B cell (primary cell): ENCODE data around the gene CLEC2A. TPM values are rescaled to one million over a fixed set of nuclear protein-coding genes. Genes with fewer than 3 reads are reported as not detected.

Experiments used
- ATAC-seq: fragments of 200-7000 bp; cut with Tn5 transposase; one replicate; pipeline ENCODE4 v1.10.0; 2021; ENCODE audit warnings: low read depth, mild to moderate bottlenecking, moderate number of reproducible peaks, moderate library complexity
- CTCF ChIA-PET: fragments of 350-600 bp; sonication (Branson Sonifier 250); formaldehyde crosslinking; loops from one replicate; lab custom pipeline; 2021; ENCODE audit warnings: antibody characterized with exemption, inconsistent platforms; lab: Charles Lee
- POLR2A ChIA-PET: fragments of 350-600 bp; sonication (Branson Sonifier 250); formaldehyde crosslinking; loops from one replicate; lab custom pipeline; 2021; ENCODE audit warnings: antibody characterized with exemption; lab: Charles Lee
- DNase-seq: peaks from one replicate; pipeline ENCODE4 v3.0.0; 2013
- H2AFZ ChIP-seq: 2 replicates; pipeline ENCODE4 v1.6.1; 2012; ENCODE audit warnings: mild to moderate bottlenecking, low read depth, low read length; ENCODE audit not compliant: insufficient read depth, poor library complexity, severe bottlenecking
- H3K27ac ChIP-seq, 2 donors: 1 replicate in 1 of 2; 2 replicates in 1 of 2; pipeline ENCODE4 v1.5.1; 2012 to 2013; ENCODE audit warnings: low read length in 2 of 2, mild to moderate bottlenecking in 2 of 2, moderate library complexity in 1 of 2
- H3K27me3 ChIP-seq, 4 experiments: fragments of 200-600 bp in 1 of 4; sonication (generic) in 1 of 4; replicated peaks in 1 of 4; 1 replicate in 2 of 4; 2 replicates in 2 of 4; pipeline versions ENCODE4 v1.6.1 to v1.7.0; 2013 to 2016; ENCODE audit warnings: low read length in 3 of 4, mild to moderate bottlenecking in 2 of 4, mixed read lengths in 1 of 4, moderate library complexity in 1 of 4; ENCODE audit not compliant: insufficient read depth in 4 of 4, control insufficient read depth in 3 of 4; ENCODE audit errors: control extremely low read depth in 1 of 4
- H3K36me3 ChIP-seq, 2 experiments: replicated peaks in 1 of 2; 1 replicate in 1 of 2; 2 replicates in 1 of 2; pipeline versions ENCODE4 v1.6.1 to v1.7.1; 2013; ENCODE audit warnings: low read length in 1 of 2; ENCODE audit not compliant: insufficient read depth in 2 of 2, control insufficient read depth in 1 of 2; ENCODE audit errors: control extremely low read depth in 1 of 2, extremely low read depth in 1 of 2
- H3K4me1 ChIP-seq, 2 donors: fragments of 200-600 bp in 1 of 2; sonication (generic) in 1 of 2; 1 replicate in 1 of 2; 2 replicates in 1 of 2; pipeline versions ENCODE4 v1.5.1 to v1.6.1; 2013 to 2017; ENCODE audit warnings: low read length in 2 of 2; ENCODE audit not compliant: control insufficient read depth in 2 of 2, insufficient read depth in 2 of 2
- H3K4me2 ChIP-seq: replicated peaks from 2 replicates; pipeline ENCODE3; 2012; ENCODE audit warnings: mild to moderate bottlenecking, low read depth, low read length; ENCODE audit not compliant: poor library complexity, severe bottlenecking
- H3K4me3 ChIP-seq, 5 experiments: fragments of 200-600 bp in 1 of 5; sonication (generic) in 1 of 5; 1 replicate in 3 of 5; 2 replicates in 2 of 5; pipeline versions ENCODE4 v1.5.1 to v1.7.0; 2011 to 2016; ENCODE audit warnings: low read length in 4 of 5, mild to moderate bottlenecking in 4 of 5, low read depth in 2 of 5, control low read depth in 1 of 5, moderate library complexity in 1 of 5; ENCODE audit not compliant: insufficient read depth in 1 of 5; ENCODE audit errors: control extremely low read depth in 1 of 5, extremely low read depth in 1 of 5
- H3K79me2 ChIP-seq: fragments of 200-600 bp; sonication (generic); one replicate; pipeline ENCODE4 v1.6.0; 2016; ENCODE audit warnings: low read length; ENCODE audit not compliant: control insufficient read depth, insufficient read depth
- H3K9ac ChIP-seq: fragments of 200-600 bp; sonication (generic); 2 replicates; pipeline ENCODE4 v1.6.1; 2017; ENCODE audit warnings: mild to moderate bottlenecking, low read length, moderate library complexity
- H3K9me3 ChIP-seq, 3 donors: one replicate each; pipeline versions ENCODE4 v1.6.1 to v1.7.1; 2013; ENCODE audit warnings: low read length in 2 of 3; ENCODE audit not compliant: control insufficient read depth in 2 of 3, insufficient read depth in 1 of 3; ENCODE audit errors: control extremely low read depth in 1 of 3
- H4K20me1 ChIP-seq: 2 replicates; pipeline ENCODE4 v1.6.0; 2012; ENCODE audit warnings: mild to moderate bottlenecking, low read length; ENCODE audit not compliant: insufficient read depth, control insufficient read depth, poor library complexity, severe bottlenecking
- H3K27ac Mint-ChIP-seq: one replicate; pipeline ENCODE4 v1.8.0; 2021; ENCODE audit warnings: mixed read lengths
- H3K27me3 Mint-ChIP-seq: one replicate; pipeline ENCODE4 v1.8.0; 2021; ENCODE audit warnings: mixed read lengths
- H3K4me1 Mint-ChIP-seq: one replicate; pipeline ENCODE4 v1.8.0; 2021; ENCODE audit warnings: mixed read lengths
- H3K4me3 Mint-ChIP-seq: one replicate; pipeline ENCODE4 v1.8.0; 2021; ENCODE audit warnings: mixed read lengths
- H3K9me3 Mint-ChIP-seq: one replicate; pipeline ENCODE4 v1.8.0; 2022; ENCODE audit warnings: mixed read lengths; ENCODE audit not compliant: insufficient read depth
- CTCF ChIP-seq: fragments of 200-600 bp; IDR thresholded peaks from one replicate; pipeline ENCODE4 v1.8.0; 2022; ENCODE audit warnings: antibody characterized with exemption, mild to moderate bottlenecking
- EZH2 ChIP-seq: IDR thresholded peaks from 2 replicates; pipeline ENCODE4 v1.6.1; 2012; ENCODE audit warnings: borderline replicate concordance, low read depth, mild to moderate bottlenecking, moderate library complexity, low read length; ENCODE audit not compliant: insufficient read depth, poor library complexity, severe bottlenecking
- WGBS: methylation state at CpG from one replicate; pipeline ENCODE4 v1.1.5; 2013; ENCODE audit warnings: missing lambda C conversion rate; ENCODE audit not compliant: insufficient coverage; 5-methylcytosine and 5-hydroxymethylcytosine counted together
- intact Hi-C: fragments of 100-400 bp; cut with micrococcal nuclease; formaldehyde crosslinking; loops from one replicate; pipeline ENCODE4 v1.10.0; 2022
- polyA plus RNA-seq: library from polyadenylated mRNA; depleted of rRNA; stranded (reverse); fragments of >200 nt; gene quantifications from 2 replicates; pipeline ENCODE4 v1.2.3, GENCODE V29; 2012
- total RNA-seq, 2 donors: library from RNA; stranded (reverse); fragments of 120-200 nt in 1 of 2; gene quantifications; 1 replicate in 1 of 2; 2 replicates in 1 of 2; pipeline versions ENCODE4 v1.2.3 to v1.2.4, GENCODE V29; 2013 to 2022

Gene CLEC2A
- total and polyA plus RNA-seq, 2 donors (not counting 1 experiment from before 2014, with no cell fraction given): not detected

- Histone ChIP-seq H3K9me3 (no peaks in the 10 kb centered on the region), H3K4me2 (no peak overlapping the region), H3K36me3 (no peaks in the 10 kb centered on the region), H3K9ac (no peak overlapping the region), H3K4me3 (no peak overlapping the region), H2AFZ (no peak overlapping the region), H3K79me2 (no peaks in the 10 kb centered on the region), H3K4me1 (no peaks in the 10 kb centered on the region), H4K20me1 (no peaks in the 10 kb centered on the region), H3K27me3 (peaks cover 0 to 9% (median 4%) of the 10 kb centered on the region in 4 experiments), H3K27ac (no peak overlapping the region)
- WGBS: 100% methylated on average over 3 of the region's 3 CpGs
- H3K27me3 Mint-ChIP-seq: peaks cover 36% of the 10 kb centered on the region
- H3K27ac Mint-ChIP-seq: no peak overlapping the region
- intact Hi-C loops: no loop called here
- no peaks in the 10 kb centered on the region for H3K4me1 Mint-ChIP-seq
- TF ChIP-seq EZH2 (no peak), CTCF (no peak)
- ChIA-PET CTCF (interaction anchor here (1.1 kb wide), 1 partner anchor 169 kb away, joined by 3 read pairs; no protein-coding TSS in a partner anchor), POLR2A (no interaction called here)
- ATAC-seq (no peak), DNase-seq (no peak)
- H3K4me3 Mint-ChIP-seq: no peak overlapping the region
- no peaks in the 10 kb centered on the region for H3K9me3 Mint-ChIP-seq
Observed at GRCh38 chr12:9919443-9919842, 12.7 kb downstream of the CLEC2A start.

GRCh38 chr12:9911708-9912107, 20.5 kb downstream of the CLEC2A start:
- CTCF ChIA-PET: no interaction called here
- H3K27me3 ChIP-seq: peaks cover 0 to 2% (median 0%) of the 10 kb centered on the region in 4 experiments

More at GRCh38 chr12:9911708-9912107, 20.5 kb downstream of the CLEC2A start:
- no peak overlapping the region for H3K4me3 ChIP-seq
- H4K20me1 ChIP-seq: no peaks in the 10 kb centered on the region
- no peak overlapping the region for H3K27ac Mint-ChIP-seq
- H3K36me3 ChIP-seq: no peaks in the 10 kb centered on the region
- H2AFZ ChIP-seq: no peak overlapping the region
- H3K9me3 Mint-ChIP-seq: peaks cover 8% of the 10 kb centered on the region
- no peak overlapping the region for H3K9ac ChIP-seq
- intact Hi-C loops: no loop called here
- H3K4me1 ChIP-seq: peaks cover 3 to 4% of the 10 kb centered on the region in 2 donors
- no peak overlapping the region for H3K4me2 ChIP-seq
- H3K27ac ChIP-seq: no peak overlapping the region
- no peak for ATAC-seq
- H3K4me1 Mint-ChIP-seq: peaks cover 4% of the 10 kb centered on the region
- H3K4me3 Mint-ChIP-seq: no peak overlapping the region
- H3K27me3 Mint-ChIP-seq: peaks cover 28% of the 10 kb centered on the region
- POLR2A ChIA-PET: no interaction called here
- DNase-seq: no peak
- no peaks in the 10 kb centered on the region for H3K79me2 ChIP-seq
- peaks cover 0 to 25% (median 24%) of the 10 kb centered on the region in 3 donors for H3K9me3 ChIP-seq
- no peak for TF ChIP-seq CTCF
- no peak for TF ChIP-seq EZH2
